Left lung (tissue), 10 donors: ENCODE measurements around the gene TMEFF1. TPM values are rescaled to one million over a fixed set of nuclear protein-coding genes. Genes with fewer than 3 reads are reported as not detected.

ENCODE experiments used
- ATAC-seq: fragments of 200-7000 bp; cut with Tn5 transposase; one replicate; pipeline ENCODE4 v1.9.1; 2020; ENCODE audit warnings: moderate library complexity
- DNase-seq, 4 donors: peaks; one replicate each; pipeline ENCODE4 v3.0.0-alpha.2; 2013 to 2020
- H3K27ac ChIP-seq, 2 donors: fragments of 200-600 bp; sonication (generic) in 1 of 2; one replicate each; pipeline versions ENCODE4 v1.5.0 to v1.8.0; 2020 to 2021
- H3K27me3 ChIP-seq, 2 donors: fragments of 200-600 bp; sonication (generic) in 1 of 2; one replicate each; pipeline versions ENCODE4 v1.5.0 to v1.8.0; 2020 to 2021
- H3K36me3 ChIP-seq, 2 donors: fragments of 200-600 bp; sonication (generic) in 1 of 2; one replicate each; pipeline versions ENCODE4 v1.5.0 to v1.8.0; 2020 to 2021
- H3K4me1 ChIP-seq, 2 donors: fragments of 200-600 bp; one replicate each; pipeline ENCODE4 v1.8.0; 2021
- H3K4me3 ChIP-seq, 2 donors: fragments of 200-600 bp; sonication (generic) in 1 of 2; one replicate each; pipeline versions ENCODE4 v1.5.0 to v1.8.0; 2020 to 2021; ENCODE audit warnings: mild to moderate bottlenecking in 1 of 2
- H3K9me3 ChIP-seq, 2 donors: fragments of 200-600 bp; sonication (generic) in 1 of 2; one replicate each; pipeline versions ENCODE4 v1.5.0 to v1.8.0; 2020 to 2021
- intact Hi-C, 2 donors: fragments of 100-400 bp; cut with DNase I; formaldehyde crosslinking; loops; one replicate each; pipeline versions ENCODE4 v1.11.2 to v1.14.2; 2022
- polyA plus RNA-seq, 6 donors: library from polyadenylated mRNA; unstranded; fragments of 120-200 nt; gene quantifications; one replicate each; pipeline ENCODE4 v1.2.1, GENCODE V29; 2013; ENCODE audit not compliant: insufficient read length in 6 of 6
- total RNA-seq, 2 donors: library from RNA; stranded (reverse); fragmentation: NEBNext Ultra II Directional; extraction: Animal tissue kit (Norgen Biotek cat#: 25700); gene quantifications; one replicate each; pipeline ENCODE4 v1.2.1, GENCODE V29; 2021
- TF ChIP-seq, protein P1 (sequence below), 2 donors: fragments of 200-600 bp; sonication (generic) in 1 of 2; IDR thresholded peaks; one replicate each; pipeline versions ENCODE4 v1.5.0 to v1.8.0; 2021; ENCODE audit warnings: antibody characterized with exemption in 2 of 2
- donor health status: DM: no; HTN: yes; CAD: no.
- donor health status: DM: no; HTN: no; CAD: no.

Gene TMEFF1
- total and polyA plus RNA-seq, 8 donors, result 0.58 to 4.4 (median 2.6) TPM; not detected in 1

DNA sequence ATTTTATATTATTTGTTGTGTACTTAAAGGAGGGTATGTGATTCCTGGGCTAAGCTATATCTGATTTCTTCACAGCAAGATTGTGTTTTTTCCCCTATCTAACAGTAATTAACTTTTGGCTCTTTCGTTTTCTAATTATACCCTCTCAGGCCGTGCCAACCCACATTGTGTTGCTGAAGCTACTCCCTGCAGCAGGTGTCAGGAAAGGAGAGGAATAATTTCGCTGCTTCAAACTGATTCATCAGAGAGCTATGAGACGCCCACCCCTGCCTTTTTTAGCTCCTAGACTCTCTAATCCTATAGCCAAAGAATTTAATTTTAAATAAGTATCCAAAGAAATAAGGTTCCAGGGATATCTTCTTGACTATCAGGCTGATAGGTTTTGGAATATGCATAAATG lies 108.7 kb downstream of the TMEFF1 start:
- Histone ChIP-seq H3K27me3 (no peaks in the 10 kb centered on the region), H3K36me3 (no peaks in the 10 kb centered on the region), H3K9me3 (no peaks in the 10 kb centered on the region), H3K4me3 (no peak overlapping the region), H3K27ac (no peak overlapping the region), H3K4me1 (no peaks in the 10 kb centered on the region)
- no peak for DNase-seq
- intact Hi-C loops, result no loop called here
- TF ChIP-seq, protein P1, sequence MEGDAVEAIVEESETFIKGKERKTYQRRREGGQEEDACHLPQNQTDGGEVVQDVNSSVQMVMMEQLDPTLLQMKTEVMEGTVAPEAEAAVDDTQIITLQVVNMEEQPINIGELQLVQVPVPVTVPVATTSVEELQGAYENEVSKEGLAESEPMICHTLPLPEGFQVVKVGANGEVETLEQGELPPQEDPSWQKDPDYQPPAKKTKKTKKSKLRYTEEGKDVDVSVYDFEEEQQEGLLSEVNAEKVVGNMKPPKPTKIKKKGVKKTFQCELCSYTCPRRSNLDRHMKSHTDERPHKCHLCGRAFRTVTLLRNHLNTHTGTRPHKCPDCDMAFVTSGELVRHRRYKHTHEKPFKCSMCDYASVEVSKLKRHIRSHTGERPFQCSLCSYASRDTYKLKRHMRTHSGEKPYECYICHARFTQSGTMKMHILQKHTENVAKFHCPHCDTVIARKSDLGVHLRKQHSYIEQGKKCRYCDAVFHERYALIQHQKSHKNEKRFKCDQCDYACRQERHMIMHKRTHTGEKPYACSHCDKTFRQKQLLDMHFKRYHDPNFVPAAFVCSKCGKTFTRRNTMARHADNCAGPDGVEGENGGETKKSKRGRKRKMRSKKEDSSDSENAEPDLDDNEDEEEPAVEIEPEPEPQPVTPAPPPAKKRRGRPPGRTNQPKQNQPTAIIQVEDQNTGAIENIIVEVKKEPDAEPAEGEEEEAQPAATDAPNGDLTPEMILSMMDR (IDR thresholded peaks at IDR 0.05), result no peak
- ATAC-seq, result no peak

DNA sequence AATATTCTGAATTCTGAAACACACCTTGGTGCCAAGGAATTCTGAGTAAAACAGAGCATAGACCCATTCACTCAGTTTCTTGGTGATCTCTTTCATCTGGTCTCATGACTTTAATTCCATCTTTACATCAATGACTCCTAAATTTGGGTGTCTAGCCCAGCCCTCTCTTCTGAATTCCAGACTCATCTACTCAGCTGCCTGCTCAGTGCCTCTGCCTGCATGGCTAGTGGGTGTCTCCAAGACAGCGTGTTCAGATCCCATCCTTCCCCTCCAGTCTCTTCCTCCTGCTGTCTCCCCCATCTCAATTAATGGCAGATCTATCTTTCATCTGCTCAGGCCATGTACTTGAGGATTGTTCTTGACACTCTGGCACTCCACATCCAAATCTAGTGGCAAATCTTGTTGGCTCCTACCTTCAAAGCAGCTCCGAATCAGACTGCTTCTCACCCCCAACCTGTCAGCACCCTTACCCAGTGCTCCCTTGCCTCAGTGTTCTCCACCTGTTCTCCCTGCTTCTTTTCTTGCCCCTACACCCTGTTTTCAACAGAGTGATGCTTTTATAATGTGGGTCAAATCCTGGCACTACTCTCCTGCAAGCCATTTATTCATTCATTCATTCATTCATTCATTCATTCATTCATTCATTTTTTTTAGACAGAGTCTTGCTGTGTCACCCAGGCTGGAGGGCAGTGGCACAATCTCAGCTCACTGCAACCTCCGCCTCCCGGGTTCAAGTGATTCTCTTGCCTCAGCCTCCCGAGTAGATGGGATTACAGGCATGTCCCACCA lies 110.3 kb downstream of the TMEFF1 start:
- TF ChIP-seq, protein P1 (IDR thresholded peaks at IDR 0.05), result no peak
- H3K4me3 ChIP-seq, result no peak overlapping the region
- H3K27me3 ChIP-seq, result no peaks in the 10 kb centered on the region
- H3K36me3 ChIP-seq, result no peaks in the 10 kb centered on the region
- no peak overlapping the region for H3K27ac ChIP-seq
- ATAC-seq, result no peak
- no peak for DNase-seq
- H3K9me3 ChIP-seq, result no peaks in the 10 kb centered on the region
- intact Hi-C loops, result no loop called here
- H3K4me1 ChIP-seq, result no peaks in the 10 kb centered on the region

DNA sequence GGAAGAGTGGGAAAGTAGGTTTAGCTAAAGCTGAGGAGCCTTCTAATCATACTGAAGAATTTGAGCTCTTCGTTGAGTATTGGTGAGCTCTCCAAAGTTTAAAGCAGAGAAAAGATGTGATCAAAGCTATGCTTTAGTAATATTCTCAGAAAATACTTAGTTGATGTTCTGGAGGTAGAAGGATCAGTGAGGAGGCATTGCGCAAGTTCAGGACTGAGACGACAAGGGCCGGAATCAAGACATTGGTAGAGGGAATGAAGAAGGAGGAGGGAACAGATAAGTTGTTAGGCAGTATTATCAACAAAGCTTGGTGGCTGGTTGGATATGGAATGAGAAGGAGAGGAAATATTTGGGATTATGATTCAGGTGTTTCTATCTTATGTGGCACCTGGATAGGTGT lies 112.0 kb downstream of the TMEFF1 start:
- TF ChIP-seq, protein P1 (IDR thresholded peaks at IDR 0.05), result no peak
- no peaks in the 10 kb centered on the region for H3K27me3 ChIP-seq
- H3K4me3 ChIP-seq, result no peak overlapping the region
- H3K27ac ChIP-seq, result no peak overlapping the region
- H3K9me3 ChIP-seq, result no peaks in the 10 kb centered on the region
- intact Hi-C loops, result no loop called here
- DNase-seq (no peak), ATAC-seq (no peak)
- no peaks in the 10 kb centered on the region for H3K4me1 ChIP-seq
- no peaks in the 10 kb centered on the region for H3K36me3 ChIP-seq

DNA sequence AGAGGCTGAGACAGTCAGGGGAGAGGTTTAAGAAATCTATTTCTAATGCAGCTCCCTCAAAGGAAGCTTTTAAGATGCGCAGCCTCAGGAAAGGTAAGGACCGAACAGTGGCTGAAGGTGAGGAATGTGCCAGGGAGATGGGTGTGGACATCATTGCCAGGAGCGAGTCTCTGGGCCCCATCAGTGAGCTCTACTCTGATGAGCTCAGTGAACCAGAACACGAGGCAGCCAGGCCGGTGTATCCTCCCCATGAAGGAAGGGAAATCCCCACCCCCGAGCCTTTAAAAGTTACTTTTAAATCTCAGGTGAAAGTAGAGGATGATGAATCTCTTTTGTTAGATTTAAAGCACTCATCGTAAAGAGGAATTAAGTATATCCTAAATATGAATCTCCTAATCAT lies 113.1 kb downstream of the TMEFF1 start:
- no peak for DNase-seq
- ATAC-seq, result no peak
- TF ChIP-seq, protein P1 (IDR thresholded peaks at IDR 0.05), result no peak
- no peak overlapping the region for H3K4me3 ChIP-seq
- no peaks in the 10 kb centered on the region for H3K4me1 ChIP-seq
- no peak overlapping the region for H3K27ac ChIP-seq
- no peaks in the 10 kb centered on the region for H3K36me3 ChIP-seq
- no peaks in the 10 kb centered on the region for H3K9me3 ChIP-seq
- no peaks in the 10 kb centered on the region for H3K27me3 ChIP-seq
- intact Hi-C loops, result no loop called here

DNA sequence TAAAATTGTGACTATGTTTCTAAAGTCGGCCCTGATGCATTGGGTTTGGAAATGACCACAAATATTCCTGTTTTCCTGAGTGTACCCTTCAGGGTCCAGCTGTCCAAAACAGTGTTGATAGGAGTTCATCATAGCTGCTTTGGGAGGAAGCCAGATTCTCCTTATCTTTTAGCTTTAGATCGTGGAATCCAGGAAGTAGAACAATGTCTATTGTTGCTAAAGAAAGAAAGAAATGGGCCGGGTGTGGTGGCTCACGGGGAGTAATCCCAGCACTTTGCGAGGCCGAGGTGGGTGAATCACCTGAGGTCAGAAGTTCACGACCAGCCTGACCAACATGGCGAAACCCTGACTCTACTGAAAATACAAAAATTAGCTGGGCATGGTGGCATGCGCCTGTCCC lies 114.4 kb downstream of the TMEFF1 start:
- Histone ChIP-seq H3K4me3 (no peak overlapping the region), H3K36me3 (no peaks in the 10 kb centered on the region), H3K9me3 (no peaks in the 10 kb centered on the region), H3K27me3 (no peaks in the 10 kb centered on the region), H3K27ac (no peak overlapping the region), H3K4me1 (no peaks in the 10 kb centered on the region)
- TF ChIP-seq, protein P1 (IDR thresholded peaks at IDR 0.05), result no peak
- DNase-seq, result no peak
- intact Hi-C loops, result no loop called here
- ATAC-seq, result no peak
